Adipose tissue (tissue), 3 donors: ENCODE measurements around the gene TRPM3. TPM values are rescaled to one million over a fixed set of nuclear protein-coding genes. Genes with fewer than 3 reads are reported as not detected.
"Not testable (repeated sequence)": the region's sequence is repeated elsewhere in the genome, so short reads cannot be mapped to it uniquely, and the experiment has no call there.

Experiments
- H3K27ac ChIP-seq: one replicate; pipeline ENCODE4 v1.5.1; 2013; ENCODE audit warnings: low read depth, low read length
- WGBS, 3 donors: extraction: QIAGEN DNeasy Blood & Tissue Kit; methylation state at CpG; one replicate each; pipeline ENCODE4 v1.1.7; 2013; 5-methylcytosine and 5-hydroxymethylcytosine counted together
- polyA plus RNA-seq, 3 donors: library from polyadenylated mRNA; stranded (reverse); fragments of 200-250 nt; gene quantifications; one replicate each; pipeline ENCODE4 v1.2.3, GENCODE V29; 2013
- donor health status: healthy with polysubstance abuse.
- donor health status: Bipolar disorder and iron deficiency.
- donor health status: healthy.

Gene TRPM3
- polyA plus RNA-seq, 3 donors = 0.09 to 0.22 (median 0.10) TPM

DNA sequence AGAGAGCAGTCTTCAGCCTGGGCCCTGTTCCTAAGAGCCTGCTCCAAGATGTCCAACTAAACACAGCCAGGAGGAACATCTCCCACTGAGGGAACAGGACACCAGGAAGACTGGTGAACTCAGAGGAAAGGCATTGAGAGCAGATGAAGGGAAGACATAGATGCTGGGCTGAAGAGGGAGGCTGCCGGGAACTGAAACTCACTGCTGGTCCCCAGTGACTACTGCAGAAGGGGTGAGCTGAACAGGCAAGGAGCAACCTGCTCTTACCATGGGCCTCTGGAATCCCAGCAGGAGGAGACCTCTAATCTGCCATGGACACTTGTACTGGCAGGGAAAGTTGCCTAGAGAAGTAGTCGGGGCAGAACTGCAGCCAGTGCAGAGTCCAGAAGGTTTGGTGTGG lies 95.7 kb downstream of the TRPM3 start:
- WGBS, 3 donors = 83 to 85% (median 83%) methylated on average over 2 of the region's 2 CpGs

DNA sequence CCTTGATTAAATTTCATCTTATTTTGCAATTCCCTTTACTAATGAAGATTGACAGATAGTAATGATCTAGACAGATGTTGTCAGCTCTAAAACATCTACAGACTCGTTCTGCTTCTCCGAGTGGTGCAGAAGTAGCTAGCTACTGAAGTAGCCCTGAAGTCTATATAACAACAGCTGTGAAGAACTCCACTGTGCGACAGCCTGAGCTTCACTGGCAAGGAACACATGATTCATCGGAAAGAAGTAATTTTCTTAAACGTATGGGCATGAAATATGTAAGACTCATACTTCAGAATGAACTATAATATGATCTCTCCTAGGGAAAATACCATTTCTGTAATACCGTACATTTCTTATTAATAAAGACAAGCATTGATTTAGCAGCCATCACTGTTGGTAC lies 96.2 kb downstream of the TRPM3 start:
- WGBS, 3 donors = 71 to 77% (median 75%) methylated on average over 6 of the region's 6 CpGs

More for the DNA sequence above, 95.7 kb downstream of the TRPM3 start:
- H3K27ac ChIP-seq = no peak overlapping the region

GRCh38 chr9:71010258-71010657 lies 111.2 kb downstream of the TRPM3 start:
- 72 to 81% (median 78%) methylated on average over 3 of the region's 3 CpGs for WGBS, 3 donors

More for the DNA sequence above, 96.2 kb downstream of the TRPM3 start:
- no peak overlapping the region for H3K27ac ChIP-seq

DNA sequence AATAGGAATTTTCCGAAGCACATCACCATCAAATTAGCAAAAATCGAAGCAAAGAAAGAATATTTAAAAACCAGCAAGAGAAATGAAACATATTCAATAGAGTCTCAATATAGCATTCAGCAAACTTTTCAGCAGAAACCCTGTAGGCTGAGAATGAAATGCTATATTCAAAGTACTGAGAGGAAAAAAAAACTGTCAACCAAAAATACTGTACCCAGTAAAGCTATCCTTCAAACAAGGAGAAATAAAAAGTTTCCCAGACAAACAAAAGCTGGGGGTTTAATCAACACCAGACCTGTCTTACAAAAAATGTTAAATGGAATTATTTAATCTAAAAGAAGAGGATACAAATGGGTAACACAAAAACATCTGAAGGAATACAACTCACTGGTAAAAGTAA lies 116.0 kb downstream of the TRPM3 start:
- 75 to 95% (median 91%) methylated on average over 2 of the region's 2 CpGs for WGBS, 3 donors
- no peak overlapping the region for H3K27ac ChIP-seq

More at GRCh38 chr9:71010258-71010657, 111.2 kb downstream of the TRPM3 start:
- H3K27ac ChIP-seq = no peak overlapping the region

DNA sequence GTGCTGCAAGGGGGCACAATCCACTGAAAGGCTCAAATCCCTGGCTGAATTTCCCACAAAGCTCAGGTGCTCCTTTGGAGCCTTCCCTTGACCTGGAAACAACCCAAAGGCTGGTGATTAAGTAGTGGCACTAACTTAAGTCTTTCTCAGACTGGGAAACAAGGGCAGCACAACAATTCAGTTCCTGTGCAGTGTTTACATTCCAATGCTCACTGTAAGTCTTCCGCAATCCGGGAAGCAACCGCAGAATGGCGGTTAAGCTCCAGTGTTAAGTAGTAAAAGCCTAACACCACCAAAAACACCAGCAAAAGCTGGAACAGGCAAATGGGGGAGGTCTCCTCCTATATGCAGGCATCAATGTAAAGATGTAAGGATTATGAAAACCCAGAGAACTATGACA lies 117.2 kb downstream of the TRPM3 start:
- no peak overlapping the region for H3K27ac ChIP-seq
- 91 to 96% (median 92%) methylated on average over 4 of the region's 4 CpGs for WGBS, 3 donors

GRCh38 chr9:71003346-71003745 lies 118.1 kb downstream of the TRPM3 start:
- 96 to 97% (median 97%) methylated on average over 4 of the region's 4 CpGs for WGBS, 3 donors
- no peak overlapping the region for H3K27ac ChIP-seq

GRCh38 chr9:71001780-71002386 lies 119.5 kb downstream of the TRPM3 start:
- WGBS, 3 donors = 68 to 70% (median 70%) methylated on average over 5 of the region's 5 CpGs
- no peak overlapping the region for H3K27ac ChIP-seq

GRCh38 chr9:70998962-70999361 lies 122.5 kb downstream of the TRPM3 start:
- WGBS, 3 donors = 51 to 79% (median 59%) methylated on average over 1 of the region's 1 CpG
- no peak overlapping the region for H3K27ac ChIP-seq

DNA sequence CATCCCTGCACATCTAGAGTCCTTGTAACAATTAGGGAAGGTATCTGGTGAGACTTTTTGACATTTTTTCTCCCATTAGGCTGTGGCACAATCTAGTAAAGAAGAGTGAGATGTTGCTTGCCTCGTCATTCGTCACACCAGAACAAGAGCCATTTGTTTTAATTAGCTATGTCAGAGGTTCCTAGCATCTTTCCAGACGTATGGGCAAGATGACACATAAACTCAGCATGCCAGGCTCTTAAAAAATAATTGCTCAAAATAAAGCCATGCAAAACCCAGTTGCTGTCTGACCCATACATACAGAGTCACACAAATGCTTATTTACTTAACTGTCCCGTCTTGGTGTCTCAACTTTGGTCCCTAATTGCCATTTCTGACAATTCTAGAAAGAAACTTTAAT lies 125.9 kb downstream of the TRPM3 start:
- whole genome bisulfite sequencing, 3 donors = 61 to 72% (median 71%) methylated on average over 4 of the region's 4 CpGs
- H3K27ac ChIP-seq = no peak overlapping the region

- 55 to 68% (median 63%) methylated on average over 2 of the region's 2 CpGs for WGBS, 3 donors
- no peak overlapping the region for H3K27ac ChIP-seq
Observed at GRCh38 chr9:70994582-70994981, 126.8 kb downstream of the TRPM3 start.

DNA sequence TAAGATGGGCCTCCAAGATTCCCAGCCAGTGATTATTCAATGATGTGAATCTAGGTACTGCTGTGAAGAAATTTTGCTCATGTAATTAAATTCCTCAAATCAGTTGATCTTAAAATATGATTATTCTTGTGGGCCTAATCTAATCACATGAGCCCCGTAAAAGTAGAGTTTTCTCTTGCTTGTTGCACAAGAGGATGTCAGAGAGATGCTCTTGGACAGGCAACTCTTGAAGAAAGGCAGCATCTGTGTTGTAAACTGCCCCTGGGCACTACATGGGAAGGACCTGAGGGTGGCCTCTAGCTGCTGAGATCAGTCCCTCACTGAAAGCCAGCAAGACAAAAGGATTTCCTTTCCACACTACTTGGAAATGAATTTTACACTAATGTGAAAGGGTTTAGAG lies 132.9 kb downstream of the TRPM3 start:
- H3K27ac ChIP-seq = no peak overlapping the region
- 73 to 83% (median 82%) methylated on average over 1 of the region's 1 CpG for WGBS, 3 donors

GRCh38 chr9:70987986-70988385 lies 133.4 kb downstream of the TRPM3 start:
- 61 to 72% (median 70%) methylated on average over 1 of the region's 1 CpG for WGBS, 3 donors
- H3K27ac ChIP-seq = no peak overlapping the region

DNA sequence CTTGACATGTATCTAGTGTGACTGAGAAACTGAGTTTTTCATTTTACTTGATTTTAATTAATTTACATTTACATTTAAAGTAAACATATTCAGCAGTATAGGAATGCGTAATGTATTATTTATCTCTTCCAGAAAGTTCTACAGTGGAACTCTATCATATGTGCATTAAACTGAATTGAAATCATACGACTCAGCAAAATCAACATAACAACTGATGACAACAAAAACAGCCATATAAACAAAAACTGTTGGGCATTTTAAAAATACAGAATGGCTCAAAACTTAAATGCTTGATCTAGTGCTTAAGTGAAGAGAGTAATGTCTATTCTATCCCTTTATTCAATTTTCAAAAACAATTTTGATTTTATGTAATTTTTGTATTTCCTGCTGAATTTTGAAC lies 134.4 kb downstream of the TRPM3 start:
- WGBS, 3 donors = 84 to 93% (median 92%) methylated on average over 2 of the region's 2 CpGs
- H3K27ac ChIP-seq = no peak overlapping the region

DNA sequence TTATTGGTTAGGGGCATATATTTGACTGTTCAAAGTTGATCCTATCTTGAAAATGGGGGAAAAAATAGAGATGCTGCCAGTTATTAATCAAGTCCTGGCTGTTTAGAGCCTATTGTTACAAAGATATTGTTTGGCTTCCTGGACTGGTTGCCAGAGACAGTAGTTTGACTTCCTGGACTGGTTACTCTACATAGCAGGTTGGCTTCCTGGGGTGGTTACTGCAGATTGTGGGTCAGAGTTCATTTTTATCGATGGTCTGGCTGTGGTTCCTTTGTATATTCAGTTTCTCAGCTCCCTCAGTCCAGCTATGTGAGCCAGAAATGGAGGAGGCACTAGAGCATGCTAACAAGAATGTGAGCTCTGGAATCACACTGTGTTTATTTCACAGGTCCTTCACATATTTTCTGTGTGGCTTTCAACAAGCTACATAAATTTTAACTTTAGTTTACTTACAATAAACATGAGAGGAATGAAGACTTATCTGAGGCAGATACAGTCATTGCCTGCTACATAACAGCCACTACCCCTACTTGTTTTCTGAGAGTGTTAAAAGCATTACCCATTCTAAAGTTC lies 137.6 kb downstream of the TRPM3 start:
- 56 to 65% (median 59%) methylated on average over 1 of the region's 1 CpG for WGBS, 3 donors
- no peak overlapping the region for H3K27ac ChIP-seq

DNA sequence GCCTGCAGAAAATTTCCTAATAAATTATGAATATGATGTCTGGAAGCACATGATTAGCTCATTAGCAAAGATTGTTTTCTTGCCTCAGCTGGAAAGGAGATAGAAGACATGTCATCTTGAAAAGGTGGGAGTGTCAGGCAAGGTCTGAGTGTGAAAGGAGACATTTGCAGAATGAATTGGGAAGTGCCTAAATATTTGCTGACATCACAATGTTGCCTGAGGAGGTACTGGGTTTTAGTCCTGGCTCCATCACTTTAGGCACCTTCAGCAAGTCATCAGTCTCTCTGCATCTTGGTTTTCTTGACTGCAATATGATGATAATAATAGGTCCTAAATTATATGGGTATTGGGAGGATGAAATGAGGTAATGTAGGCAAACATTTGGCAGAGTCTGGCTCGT lies 140.1 kb downstream of the TRPM3 start:
- 33 to 63% (median 59%) methylated on average over 1 of the region's 1 CpG for WGBS, 3 donors
- H3K27ac ChIP-seq = no peak overlapping the region

DNA sequence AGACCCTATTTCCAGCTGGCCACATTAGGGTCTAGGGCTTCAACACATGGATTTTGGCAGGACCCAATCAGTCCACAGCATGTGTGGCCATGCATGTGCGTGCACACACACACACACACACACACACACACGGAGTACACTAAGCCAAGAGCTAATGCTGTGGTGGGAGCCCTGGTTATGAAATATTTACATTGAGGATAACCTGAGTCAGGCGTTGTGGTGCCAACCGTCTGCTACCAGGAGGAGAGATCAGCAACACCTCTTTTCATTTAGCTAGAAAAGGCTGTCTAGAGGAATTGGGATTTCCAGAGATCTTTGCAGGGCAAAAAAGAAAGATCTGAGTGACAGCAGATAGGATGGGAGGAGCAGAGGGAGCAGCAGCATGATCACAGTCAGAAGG lies 141.5 kb downstream of the TRPM3 start:
- H3K27ac ChIP-seq = no peak overlapping the region
- 53 to 73% (median 65%) methylated on average over 3 to 4 of the region's 4 CpGs for WGBS, 3 donors

GRCh38 chr9:70978085-70978484 lies 143.3 kb downstream of the TRPM3 start:
- WGBS, 3 donors = 77 to 86% (median 82%) methylated on average over 3 of the region's 3 CpGs
- no peak overlapping the region for H3K27ac ChIP-seq

GRCh38 chr9:70975821-70976220 lies 145.6 kb downstream of the TRPM3 start:
- no peak overlapping the region for H3K27ac ChIP-seq
- WGBS, 3 donors = 58 to 76% (median 72%) methylated on average over 5 of the region's 5 CpGs

DNA sequence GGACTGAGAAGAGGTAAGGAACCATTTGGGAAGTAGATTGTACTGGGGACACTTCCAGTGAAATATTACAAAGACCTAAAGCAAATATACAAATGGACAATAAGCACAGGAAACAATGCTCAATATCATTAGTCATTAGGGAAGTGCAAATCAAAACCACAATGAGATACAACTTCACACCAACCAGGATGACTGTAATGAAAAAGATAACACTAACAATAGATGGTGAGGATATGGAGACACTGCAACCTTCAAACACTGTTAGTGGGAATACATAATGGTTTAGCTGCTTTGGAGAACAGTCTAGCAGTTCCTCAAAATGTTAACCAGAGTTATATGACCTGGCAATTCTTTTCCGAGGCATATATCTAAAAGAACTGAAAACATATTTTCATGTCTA lies 149.7 kb downstream of the TRPM3 start:
- WGBS, 3 donors = 64 to 77% (median 73%) methylated on average over 1 of the region's 1 CpG
- no peak overlapping the region for H3K27ac ChIP-seq

DNA sequence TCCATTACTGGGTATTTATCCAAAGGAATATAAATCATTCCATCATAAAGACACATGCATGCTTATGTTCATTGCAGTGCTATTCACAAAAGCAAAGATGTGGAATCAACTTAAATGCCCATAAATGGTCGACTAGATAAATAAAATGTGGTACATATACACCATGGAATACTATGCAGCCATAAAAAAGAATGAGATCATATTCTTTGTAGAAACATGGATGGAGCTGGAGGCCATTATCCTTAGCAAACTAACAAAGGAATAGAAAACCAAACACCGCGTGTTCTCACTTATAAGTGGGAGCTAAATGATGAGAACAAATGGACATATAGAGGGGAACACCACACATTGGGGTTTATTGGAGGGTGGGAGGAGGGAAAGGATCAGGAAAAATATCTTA lies 155.0 kb downstream of the TRPM3 start:
- WGBS, 3 donors = 86 to 89% (median 88%) methylated on average over 3 of the region's 3 CpGs
- H3K27ac ChIP-seq = not testable (repeated sequence)
